ENCODE measurements around the gene INMT.
A peak's percentile ranks its signal among the peaks of the same experiment; 100 is the strongest.

The INMT gene

GRCh38 chr7:30728591-30729100 is 23.3 kb upstream of the INMT start:
- no peak for DNase-seq (ENCODE audit: low read depth)

- DNase-seq (ENCODE audit: low read depth) = no peak
Observed at GRCh38 chr7:30729642-30730041, 22.3 kb upstream of the INMT start.

DNA sequence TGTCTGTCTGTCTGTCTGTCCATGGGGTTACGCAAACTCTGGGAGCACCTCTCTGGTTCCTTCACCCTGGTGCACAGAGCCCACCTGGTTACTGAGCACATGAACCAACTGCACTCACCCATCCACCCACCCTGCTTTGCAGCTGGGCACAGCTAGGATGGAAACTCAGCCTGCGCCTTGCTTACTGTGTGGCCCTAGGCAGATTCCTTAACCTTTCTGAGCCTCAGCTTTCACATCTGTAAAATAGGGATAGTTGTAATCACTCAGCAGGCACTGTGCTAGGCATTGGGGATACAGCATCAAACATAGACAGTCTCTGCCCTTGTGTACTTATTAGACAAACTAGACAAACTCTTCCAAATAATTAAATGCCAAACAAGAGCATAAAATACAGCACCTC is 21.8 kb upstream of the INMT start:
- DNase-seq (ENCODE audit: low read depth) = no peak

DNA sequence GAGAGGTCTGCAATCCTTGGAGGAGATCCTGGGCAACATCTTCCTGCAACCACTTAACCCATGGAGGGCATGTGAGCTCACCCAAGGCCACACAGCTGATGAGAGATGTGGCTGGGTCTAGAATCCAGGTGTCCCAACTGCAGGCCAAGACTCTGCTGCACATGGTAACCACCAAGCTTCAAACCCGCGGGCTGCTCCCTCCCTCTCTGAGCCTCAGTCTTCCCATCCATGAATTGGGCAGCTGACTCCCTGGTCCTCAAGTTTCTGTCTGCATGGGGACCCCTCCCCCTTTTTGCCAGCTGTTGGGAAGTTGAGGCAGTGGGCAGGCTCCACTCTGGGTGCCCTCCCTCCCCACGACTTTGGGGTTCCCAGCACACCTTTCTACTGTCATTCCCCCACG is 20.9 kb upstream of the INMT start:
- DNase-seq (ENCODE audit: low read depth) = no peak

DNA sequence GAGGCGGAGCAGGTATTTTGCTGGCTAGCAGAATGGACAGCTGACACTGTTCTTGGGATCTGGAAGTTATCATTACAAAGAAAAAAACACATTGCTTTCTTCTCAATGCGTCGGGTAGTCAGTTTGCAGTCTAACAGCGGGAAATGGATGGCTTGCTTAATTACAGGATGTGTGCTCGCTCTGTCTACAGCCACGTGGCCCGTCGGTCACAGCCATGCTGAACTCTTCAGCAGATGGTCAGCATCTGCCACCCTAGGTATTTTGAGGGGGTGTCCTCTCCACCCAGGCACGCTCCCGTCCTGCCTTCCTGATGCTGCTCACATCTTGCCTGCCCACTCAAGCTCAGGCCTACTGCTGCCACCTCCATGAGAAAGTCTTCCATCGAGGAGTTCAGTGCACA is 20.4 kb upstream of the INMT start:
- DNase-seq (ENCODE audit: low read depth) = no peak

- no peak for DNase-seq (ENCODE audit: low read depth)
Observed at GRCh38 chr7:30732606-30733005, 19.3 kb upstream of the INMT start.

GRCh38 chr7:30733216-30733615 is 18.7 kb upstream of the INMT start:
- DNase-seq (ENCODE audit: low read depth) = no peak

DNA sequence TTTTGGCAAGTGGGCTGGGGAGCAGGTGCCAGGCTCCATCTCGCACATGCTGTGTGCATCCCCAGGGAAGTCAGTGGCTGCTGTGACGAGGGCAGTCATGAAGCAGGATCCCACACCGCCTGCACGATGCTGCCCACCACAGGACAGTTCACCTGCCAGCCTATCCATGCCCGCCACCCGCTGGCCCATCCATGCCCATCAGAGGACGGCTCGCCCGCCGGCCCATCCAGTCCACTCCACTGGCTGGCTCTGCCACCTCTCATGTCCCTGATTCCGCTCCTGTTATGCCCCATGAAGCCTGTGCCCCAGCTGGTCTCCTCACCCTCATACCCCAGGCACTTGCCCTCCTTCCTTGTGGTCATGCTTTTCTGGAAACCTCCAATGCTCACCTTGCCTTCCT is 18.2 kb upstream of the INMT start:
- DNase-seq (ENCODE audit: low read depth) = no peak

DNA sequence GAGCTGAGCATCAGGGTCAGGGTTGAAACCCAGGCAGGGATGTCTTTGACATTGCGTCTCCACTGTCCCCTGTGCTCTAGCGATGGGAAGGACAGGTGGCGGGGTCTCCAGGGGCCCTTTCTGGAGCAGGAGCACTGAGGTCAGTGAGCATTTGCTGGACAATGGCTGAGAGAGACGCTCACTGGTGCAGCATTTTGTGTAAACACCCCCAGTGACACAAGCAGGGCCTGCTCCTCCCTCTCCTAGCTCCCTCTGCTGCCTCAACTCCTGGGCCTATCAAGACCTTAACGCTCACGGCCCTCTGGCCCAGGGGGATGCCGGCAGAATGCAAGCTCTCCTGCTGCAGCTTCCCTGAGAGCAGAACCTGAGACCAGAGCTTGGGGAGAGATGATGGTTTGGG is 17.4 kb upstream of the INMT start:
- no peak for DNase-seq (ENCODE audit: low read depth)

- no peak for DNase-seq (ENCODE audit: low read depth)
Observed at GRCh38 chr7:30735631-30736030, 16.3 kb upstream of the INMT start.

DNA sequence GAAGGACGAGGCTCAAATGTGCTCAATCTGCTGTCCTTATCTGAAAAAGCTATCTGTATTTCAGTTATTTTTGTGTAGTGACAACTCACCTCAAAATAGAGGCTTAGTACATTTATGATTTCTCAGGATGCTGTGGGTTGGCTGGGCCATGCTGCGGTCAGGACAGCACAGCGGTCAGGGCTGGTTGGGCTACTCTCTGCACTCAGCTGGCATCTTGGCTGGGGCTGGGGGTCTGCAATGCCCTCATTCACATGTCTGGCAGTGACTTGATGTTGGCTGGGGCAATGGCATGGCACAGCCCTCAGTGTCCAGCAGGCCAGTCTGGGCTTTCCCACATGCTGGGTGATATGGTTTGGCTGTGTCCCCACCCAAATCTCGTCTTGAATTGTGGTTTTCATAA is 15.6 kb upstream of the INMT start:
- DNase-seq (ENCODE audit: low read depth) = no peak

DNA sequence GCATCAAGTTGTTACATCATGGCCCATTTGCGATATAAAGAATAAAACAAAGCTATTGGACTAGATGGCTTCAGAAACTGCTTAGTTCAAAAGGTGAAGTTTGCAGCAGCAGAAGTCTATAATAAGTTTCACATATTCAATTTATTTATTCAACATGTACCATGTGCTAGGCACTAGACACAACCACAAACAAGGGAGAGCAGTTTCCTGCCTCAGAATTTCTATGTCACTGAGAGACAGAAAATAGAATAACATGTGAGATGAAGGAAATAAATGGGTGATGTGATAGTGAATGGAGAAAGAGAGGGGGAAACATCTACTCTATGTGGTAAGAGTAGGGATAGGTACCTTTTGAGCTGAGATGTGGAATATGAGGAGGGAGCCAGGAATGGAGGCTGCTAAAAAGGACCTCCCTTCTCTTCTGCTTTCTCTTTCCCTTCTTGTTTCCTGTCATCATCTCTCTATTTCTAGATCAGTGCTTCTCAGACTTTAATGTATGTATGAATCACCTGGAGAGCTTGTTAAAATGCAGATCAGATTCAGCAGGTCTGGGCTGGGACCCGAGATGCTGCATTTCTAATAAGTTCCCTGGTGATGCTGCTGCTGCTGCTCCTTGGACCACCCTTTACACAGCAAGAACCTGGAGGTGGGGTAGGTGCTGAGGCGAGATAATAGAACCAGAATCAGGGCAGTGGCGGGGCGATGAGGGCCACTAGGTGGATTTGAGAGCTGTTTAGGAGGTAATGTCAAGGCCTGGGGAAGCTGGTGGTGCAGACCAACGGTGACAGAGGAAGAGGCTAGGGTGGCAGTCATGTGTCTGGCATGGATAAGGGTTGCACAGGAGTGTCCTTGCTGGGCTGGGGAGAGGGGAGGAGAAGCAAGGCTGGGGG is 13.7 kb upstream of the INMT start:
- DNase-seq (ENCODE audit: low read depth) = no peak

GRCh38 chr7:30739691-30740090 is 12.2 kb upstream of the INMT start:
- no peak for DNase-seq (ENCODE audit: low read depth)

GRCh38 chr7:30740417-30741181 is 11.3 kb upstream of the INMT start:
- DNase-seq (ENCODE audit: low read depth) = peak; percentile 60

DNA sequence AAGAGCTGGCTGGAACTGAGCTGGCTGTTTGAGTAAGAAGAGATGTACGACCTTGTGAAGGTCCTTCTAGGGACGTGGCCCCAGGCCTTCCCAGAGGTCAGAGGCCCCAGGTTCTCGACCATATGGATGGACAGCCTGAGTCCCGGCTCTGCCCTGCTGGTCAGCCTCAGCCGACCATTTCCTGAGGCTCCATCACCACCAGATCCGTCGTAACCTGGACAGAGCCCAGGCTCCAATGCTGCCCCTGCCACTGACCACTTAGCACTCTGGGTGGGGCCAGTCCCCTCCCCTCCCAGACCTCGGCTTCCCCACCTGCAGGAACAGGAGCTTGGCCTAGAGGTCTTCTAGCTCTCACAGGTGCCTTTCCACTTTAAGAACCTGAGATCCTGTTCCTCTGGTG is 10.6 kb upstream of the INMT start:
- DNase-seq (ENCODE audit: low read depth) = no peak

GRCh38 chr7:30743371-30744074 is 8.4 kb upstream of the INMT start:
- DNase-seq (ENCODE audit: low read depth) = no peak

DNA sequence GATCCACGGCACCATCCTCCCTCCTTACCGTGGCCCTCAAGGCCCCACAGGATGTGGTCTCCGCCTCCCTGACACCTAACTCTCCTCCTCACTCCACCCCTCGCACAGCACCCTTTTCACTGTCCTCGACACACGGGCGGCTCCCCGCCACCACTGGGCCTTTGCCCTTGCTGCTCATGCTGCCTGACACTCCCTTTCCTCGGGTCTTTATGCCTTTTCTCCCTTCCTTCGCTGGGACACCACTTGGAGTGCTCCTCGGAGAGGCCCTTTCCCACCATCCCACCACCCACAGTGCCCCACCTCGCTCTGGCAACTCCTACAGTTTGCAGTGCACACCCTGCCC is 7.9 kb upstream of the INMT start:
- no peak for DNase-seq (ENCODE audit: low read depth)

DNA sequence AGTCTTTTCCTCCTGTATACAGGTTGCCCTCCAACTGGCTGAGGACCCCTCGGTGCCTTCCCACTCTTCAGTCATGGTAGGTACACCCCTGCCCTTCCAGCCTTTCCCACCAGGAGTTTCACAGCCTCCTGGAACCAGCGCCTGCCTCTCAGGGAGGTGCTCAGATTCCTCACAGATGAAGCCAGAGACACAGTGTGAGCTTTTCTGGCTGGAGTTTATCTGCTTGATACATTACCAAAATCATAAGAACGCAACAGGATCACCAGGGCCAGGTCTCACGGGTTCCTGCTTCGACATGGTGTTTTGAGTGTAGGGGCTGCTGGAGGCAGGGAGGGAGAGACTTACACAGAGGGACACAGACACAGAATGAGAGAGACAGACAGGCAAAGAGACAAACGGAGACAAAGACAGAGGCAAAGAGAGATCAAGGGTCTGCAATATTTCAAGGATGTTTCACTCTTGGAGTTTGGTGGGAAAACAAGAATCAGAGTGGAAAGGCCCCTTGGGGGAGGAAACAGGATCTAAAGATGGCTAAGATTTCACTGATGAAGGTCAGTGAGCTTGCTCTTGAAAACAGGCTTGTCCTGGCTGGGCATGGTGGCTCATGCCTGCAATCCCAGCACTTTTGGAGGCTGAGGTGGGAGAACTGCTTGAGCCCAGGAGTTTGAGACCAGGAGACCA is 6.5 kb upstream of the INMT start:
- DNase-seq (ENCODE audit: low read depth) = no peak

DNA sequence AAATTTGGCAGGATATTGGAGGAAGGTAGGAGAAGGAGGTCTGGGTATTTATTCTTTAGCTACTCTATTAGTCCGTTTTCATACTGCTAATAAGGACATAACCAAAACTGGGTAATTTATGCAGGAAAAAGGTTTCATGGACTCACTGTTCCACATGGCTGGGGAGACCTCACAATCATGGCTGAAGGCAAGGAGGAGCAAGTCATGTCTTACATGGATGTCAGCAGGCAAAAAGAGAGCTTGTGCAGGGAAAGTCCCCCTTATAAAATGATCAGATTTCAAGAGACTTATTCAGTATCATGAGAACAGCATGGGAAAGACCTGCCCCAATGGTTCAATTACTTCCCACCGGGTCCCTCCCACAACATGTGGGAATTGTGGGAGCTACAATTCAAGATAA is 1.9 kb upstream of the INMT start:
- DNase-seq (ENCODE audit: low read depth) = no peak

GRCh38 chr7:30750683-30751650 is 968 bp upstream of the INMT start:
- no peak for DNase-seq (ENCODE audit: low read depth)

DNA sequence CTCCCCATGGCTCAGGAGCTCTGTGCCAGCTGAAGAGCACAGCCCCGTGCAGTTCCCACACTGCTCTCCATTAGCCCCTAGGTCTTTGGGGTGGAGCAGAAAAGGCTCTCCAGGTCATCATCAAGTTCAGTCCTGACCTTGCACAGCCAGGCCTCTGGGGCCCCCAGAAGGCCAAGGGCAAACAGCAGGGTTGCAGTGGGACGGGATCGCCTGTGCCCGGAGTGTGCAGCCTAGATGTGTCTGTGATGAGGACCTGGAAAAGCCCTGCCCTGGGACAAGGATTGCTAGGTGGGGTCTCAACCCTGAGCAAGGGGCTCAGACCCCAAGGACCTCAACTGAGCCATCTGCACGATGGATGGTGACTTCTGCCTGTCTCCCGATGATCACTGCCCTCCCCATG is 549 bp downstream of the INMT start:
- no peak for DNase-seq (ENCODE audit: low read depth)

Measured in stimulated activated CD8-positive, alpha-beta memory T cell treated with anti-CD3 and anti-CD28 coated beads, Interleukin-4, amount 100 ng/mL, for 24 hours (primary cell).